Activated CD4-positive, alpha-beta T cell treated with anti-CD3 and anti-CD28 coated beads for 1 hour (primary cell): ENCODE data around the gene FRAS1.
"Not testable (repeated sequence)": the region's sequence is repeated elsewhere in the genome, so short reads cannot be mapped to it uniquely, and the experiment has no call there.

Source experiments
- DNase-seq: peaks from one replicate; pipeline ENCODE4 v3.0.0-alpha.2; 2020

The FRAS1 gene

DNA sequence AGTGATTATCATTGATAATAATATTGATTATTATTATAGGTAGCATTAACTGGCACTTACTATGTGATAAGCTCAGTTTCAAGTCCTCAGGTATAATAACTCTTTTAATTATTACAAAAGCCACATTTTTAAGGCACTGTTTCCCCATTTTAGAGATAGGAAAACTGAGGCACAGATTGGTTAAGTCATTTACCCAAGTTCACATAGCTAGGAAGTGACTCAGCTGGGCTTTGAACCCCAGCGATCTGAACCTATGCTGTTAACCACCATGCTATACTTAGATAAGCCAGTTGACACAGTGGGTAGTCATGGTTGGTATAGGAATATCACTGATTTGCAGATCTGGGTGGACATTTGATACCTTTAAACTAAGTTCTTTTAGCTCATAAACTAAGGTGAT, 110.4 kb downstream of the FRAS1 start:
- no peak for DNase-seq

DNA sequence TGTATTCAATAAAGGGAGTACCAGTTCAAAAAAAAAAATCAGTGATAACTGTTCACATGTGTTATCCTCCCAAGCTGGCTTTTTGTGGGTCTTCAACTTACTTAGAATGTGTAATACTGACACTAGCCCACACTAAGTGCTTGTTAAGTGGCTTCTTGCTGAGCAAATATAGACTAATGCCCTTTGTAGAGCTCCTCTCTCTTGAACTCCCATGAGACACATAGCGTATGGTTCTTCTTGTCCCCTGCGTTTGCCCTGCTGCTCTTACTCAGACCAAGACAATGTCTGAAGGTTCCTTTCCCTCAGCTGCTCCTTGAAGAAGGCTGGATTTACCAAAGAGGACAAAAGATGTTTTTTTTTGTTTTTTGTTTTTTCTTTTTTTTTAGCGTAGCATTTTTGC, 110.9 kb downstream of the FRAS1 start:
- no peak for DNase-seq

DNA sequence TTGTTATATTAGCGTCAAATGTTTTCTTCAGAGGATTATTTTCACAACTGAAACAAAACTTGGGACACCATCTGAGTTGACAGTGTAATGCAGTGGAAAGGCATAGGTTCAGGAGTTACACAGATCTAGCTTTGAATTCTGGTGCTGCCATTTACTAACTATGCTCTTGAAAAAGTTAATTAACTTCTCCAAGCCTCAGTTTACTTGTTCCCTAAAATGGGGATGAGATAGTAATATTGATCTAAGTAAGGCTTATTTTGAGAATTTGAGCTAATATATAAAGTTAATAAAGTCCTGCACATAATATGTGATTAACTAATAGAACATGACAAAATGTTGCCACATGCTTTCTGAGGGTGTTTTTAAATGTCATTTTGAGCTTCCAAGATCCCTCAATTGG, 112.6 kb downstream of the FRAS1 start:
- no peak for DNase-seq

DNA sequence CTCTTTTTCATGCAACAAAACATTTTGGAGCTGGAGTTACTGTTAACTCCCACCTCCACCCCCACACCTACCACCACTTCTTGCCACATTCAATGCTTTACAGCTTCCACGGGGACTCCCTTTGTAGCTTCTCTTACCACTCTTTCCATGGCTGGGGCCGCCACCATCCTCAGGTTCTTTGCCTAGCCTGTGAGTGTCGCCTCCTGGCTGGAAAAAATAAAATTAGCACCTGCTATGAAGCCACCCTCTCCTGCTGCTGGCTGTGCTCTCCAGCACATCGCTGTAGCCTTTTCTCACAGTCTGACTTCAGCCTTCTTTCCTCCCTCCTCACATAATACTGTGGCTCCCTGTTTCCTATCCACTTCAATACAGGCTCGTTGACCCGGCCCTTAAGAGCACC, 114.4 kb downstream of the FRAS1 start:
- no peak for DNase-seq

DNA sequence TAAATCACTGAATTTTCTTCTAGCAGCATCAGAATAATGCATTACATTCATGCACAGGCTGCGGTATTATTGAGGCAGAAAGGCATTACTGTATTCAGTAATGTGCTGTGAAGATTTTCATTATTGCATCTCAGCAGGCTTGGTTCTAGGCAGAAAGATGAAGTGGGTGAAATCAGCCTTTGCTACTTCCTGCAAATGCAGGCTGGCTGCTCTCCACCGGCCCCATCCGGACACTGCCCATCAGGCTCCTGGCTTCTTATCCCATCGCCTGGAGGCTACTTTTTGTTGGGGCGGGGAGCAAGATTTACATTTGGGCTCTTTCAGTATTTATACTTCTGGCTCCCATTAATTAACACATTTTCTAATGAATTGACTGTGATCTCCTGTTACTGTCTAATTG, 117.8 kb downstream of the FRAS1 start:
- DNase-seq: no peak

DNA sequence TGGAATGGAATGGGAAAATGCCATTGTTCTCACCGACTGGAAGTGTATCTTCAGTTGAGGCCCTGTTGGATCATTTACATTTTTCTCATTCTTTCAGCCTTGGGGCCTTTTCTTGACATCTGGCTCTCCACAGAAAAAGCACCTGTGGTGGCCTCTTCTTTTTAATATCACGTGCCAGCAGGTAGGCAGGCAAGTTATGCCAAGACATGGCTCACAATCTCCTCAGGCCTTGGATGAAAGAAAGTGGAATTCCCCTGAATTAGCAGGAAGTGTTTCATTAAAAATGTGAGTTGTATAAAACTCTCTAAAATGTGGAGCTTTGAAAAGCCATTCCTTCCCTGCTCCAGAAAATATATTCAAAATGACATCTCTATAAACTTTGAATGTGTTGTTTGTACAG, 122.1 kb downstream of the FRAS1 start:
- DNase-seq: no peak

GRCh38 chr4:78181681-78182234, 124.6 kb downstream of the FRAS1 start:
- DNase-seq: not testable (repeated sequence)

DNA sequence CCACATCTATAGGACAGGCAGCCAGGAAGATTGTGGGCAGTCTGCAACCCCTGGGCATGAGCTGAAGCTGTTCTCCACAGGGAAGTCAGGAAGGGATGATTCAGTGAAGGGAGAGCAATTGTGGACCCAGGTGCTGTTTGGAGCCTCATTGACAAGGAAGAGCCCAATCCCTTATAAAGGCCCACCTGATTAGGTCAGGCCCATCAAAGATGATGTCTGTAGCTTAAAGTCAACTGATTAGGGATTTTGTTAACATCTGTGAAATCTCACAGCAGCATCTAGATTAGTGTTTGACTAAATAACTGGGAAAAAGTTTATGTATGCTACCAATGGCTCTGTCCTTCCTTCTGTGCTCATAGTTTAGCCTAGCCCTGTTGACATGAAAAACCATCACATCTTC, 127.5 kb downstream of the FRAS1 start:
- no peak for DNase-seq

DNA sequence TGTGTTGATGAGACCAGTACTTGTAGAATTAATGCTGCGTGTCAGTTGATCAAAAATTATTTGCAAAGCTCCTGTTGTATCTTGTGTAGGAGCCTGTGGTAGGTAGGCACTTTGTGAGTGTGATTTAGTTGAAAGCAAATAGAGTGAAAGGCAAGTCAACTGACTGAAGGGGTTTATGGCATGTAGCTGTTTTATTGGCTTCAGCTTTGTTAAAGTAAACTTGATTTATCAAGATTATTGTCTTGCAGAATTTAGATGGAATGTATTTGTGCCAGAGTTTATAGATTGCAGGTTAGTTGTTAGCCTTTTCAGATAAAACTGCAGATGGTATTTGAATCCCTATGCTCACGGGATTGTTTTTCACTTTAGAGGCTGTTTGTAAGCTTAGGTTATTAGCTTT, 128.0 kb downstream of the FRAS1 start:
- DNase-seq: no peak

- DNase-seq: no peak
Observed at GRCh38 chr4:78186597-78187543, 129.7 kb downstream of the FRAS1 start.

GRCh38 chr4:78190068-78190467, 132.9 kb downstream of the FRAS1 start:
- DNase-seq: no peak

- no peak for DNase-seq
Observed at GRCh38 chr4:78190595-78190994, 133.5 kb downstream of the FRAS1 start.

DNA sequence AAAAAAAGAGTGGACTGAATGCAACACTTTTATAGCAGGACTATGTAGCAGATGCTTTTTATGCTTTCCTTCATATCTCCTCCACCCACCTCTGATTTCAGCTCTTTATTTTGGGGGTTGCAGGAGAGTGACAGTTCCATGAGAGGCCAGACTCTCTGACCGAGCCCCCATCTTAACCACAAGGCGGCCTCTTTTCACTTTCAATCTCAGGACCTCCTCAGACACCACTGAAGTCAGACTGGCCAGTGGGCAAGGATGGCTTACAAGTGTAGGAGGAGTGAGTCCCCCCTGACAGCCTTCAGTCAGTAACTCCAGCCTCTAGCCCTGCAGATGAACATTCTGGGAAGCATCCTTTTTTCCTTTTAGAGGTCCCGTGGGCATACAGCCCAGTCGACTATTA, 140.8 kb downstream of the FRAS1 start:
- DNase-seq: no peak

DNA sequence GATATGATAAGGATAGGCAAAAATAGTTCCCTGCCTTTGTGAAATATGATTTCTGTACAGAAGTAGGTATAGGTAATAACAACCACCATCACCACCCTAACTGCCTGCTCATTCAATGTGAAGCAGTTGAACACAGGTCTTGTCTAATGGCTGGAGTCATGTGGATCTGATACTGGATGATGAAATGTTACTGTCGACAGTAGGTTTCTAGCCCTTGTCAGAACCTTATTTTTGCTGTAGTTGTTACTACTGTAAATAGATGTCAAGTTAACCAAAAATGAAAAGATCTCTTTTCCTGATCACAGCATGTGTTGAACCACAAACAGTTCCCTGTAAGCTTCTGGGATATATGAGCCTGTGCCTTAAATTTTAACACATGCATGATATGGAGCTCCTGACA, 142.9 kb downstream of the FRAS1 start:
- no peak for DNase-seq

DNA sequence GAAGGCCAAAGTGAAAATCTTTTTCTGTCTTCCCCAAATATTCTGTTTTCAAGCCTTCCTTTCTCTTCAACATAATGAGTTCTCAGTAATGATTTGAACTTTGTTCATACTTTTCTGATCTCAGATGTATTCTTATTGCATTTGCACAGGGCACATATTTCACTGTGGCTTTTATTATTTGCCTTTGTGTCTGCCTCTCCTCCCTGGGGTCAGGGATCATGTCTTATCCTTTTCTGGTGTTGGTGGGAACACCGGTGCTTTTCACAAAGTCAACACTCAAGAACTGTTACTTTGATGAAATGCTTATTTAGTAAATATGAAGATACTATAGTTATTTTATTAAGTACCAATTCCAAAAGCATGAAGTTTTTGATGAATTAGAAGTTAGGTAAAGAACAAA, 143.8 kb downstream of the FRAS1 start:
- DNase-seq: no peak

GRCh38 chr4:78204176-78204575, 147.1 kb downstream of the FRAS1 start:
- no peak for DNase-seq

DNA sequence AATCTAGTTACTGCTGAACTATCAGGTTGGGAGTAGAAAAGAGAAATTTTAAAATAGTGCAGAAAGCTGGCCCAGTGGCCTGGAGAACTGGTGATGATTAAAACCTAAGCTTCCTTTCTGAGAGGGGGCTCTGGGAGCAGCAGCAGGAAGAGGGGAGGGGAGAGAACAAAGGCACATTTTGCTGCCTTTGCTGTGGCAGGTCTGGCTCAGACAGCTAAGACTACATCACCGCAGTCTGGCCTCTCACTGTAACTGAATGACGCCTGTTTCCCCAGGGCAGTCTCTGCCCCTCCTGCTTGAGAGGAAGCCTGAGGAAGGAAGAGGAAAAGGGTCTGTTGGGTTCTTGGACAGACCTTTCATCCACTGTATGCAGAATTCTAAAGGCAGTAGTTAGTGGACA, 148.5 kb downstream of the FRAS1 start:
- DNase-seq: no peak

- DNase-seq: no peak
Observed at GRCh38 chr4:78207541-78207940, 150.4 kb downstream of the FRAS1 start.

GRCh38 chr4:78207951-78208350, 150.8 kb downstream of the FRAS1 start:
- no peak for DNase-seq

- DNase-seq: not testable (repeated sequence)
Observed at GRCh38 chr4:78208896-78209295, 151.8 kb downstream of the FRAS1 start.

GRCh38 chr4:78210694-78211410, 153.7 kb downstream of the FRAS1 start:
- DNase-seq: no peak

GRCh38 chr4:78213218-78213617, 156.1 kb downstream of the FRAS1 start:
- no peak for DNase-seq

- DNase-seq: no peak
Observed at GRCh38 chr4:78214078-78214477, 157.0 kb downstream of the FRAS1 start.

- DNase-seq: no peak
Observed at GRCh38 chr4:78217557-78217956, 160.4 kb downstream of the FRAS1 start.
